OCI-LY7 (cell line): ENCODE results near the gene GLB1L2. TPM values are rescaled to one million over a fixed set of nuclear protein-coding genes. Genes with fewer than 3 reads are reported as not detected.

Experiments used
- BruUV-seq: library from RNA; stranded (reverse); fragments of 400-500 nt; replicated peaks from 2 replicates; lab custom pipeline; 2021; lab: Mats Ljungman, UMichigan
- CTCF ChIA-PET: fragments of 300-600 bp; sonication (Branson Sonifier 250); formaldehyde crosslinking; loops from one replicate; lab custom pipeline; 2022; ENCODE audit warnings: antibody characterized with exemption; ENCODE audit not compliant: unreplicated experiment; lab: Charles Lee
- POLR2A ChIA-PET: fragments of 300-600 bp; sonication (Branson Sonifier 250); formaldehyde crosslinking; loops from one replicate; lab custom pipeline; 2022; ENCODE audit warnings: antibody characterized with exemption; lab: Charles Lee
- DNase-seq: peaks from one replicate; pipeline ENCODE4 v3.0.0-alpha.2; 2015; ENCODE audit warnings: low spot score
- H2AFZ ChIP-seq: fragments of 200-600 bp; sonication (generic), shearing (Covaris generic); 2 replicates; pipeline ENCODE4 v1.6.1; 2014; ENCODE audit warnings: mild to moderate bottlenecking, antibody characterized with exemption, low read length, moderate library complexity
- H3K27ac ChIP-seq: fragments of 200-600 bp; sonication (generic); 2 replicates; pipeline ENCODE4 v1.5.1; 2014; ENCODE audit warnings: mixed run types, low read depth, mild to moderate bottlenecking, moderate library complexity, low read length, inconsistent platforms; ENCODE audit not compliant: poor library complexity, severe bottlenecking
- H3K36me3 ChIP-seq: fragments of 200-600 bp; sonication (generic); 2 replicates; pipeline ENCODE4 v1.6.1; 2014; ENCODE audit warnings: mild to moderate bottlenecking, antibody characterized with exemption, low read length, moderate library complexity, mixed read lengths; ENCODE audit not compliant: insufficient read depth
- H3K4me1 ChIP-seq: fragments of 200-600 bp; sonication (generic); 2 replicates; pipeline ENCODE4 v1.5.1; 2014; ENCODE audit warnings: mild to moderate bottlenecking, low read length; ENCODE audit not compliant: insufficient read depth, poor library complexity, severe bottlenecking
- H3K4me2 ChIP-seq: fragments of 200-600 bp; sonication (generic); 2 replicates; pipeline ENCODE4 v1.6.1; 2014; ENCODE audit warnings: mild to moderate bottlenecking, low read length
- H3K4me3 ChIP-seq: fragments of 200-600 bp; sonication (generic); 2 replicates; pipeline ENCODE4 v1.5.1; 2014; ENCODE audit warnings: mild to moderate bottlenecking, low read depth, low read length; ENCODE audit not compliant: poor library complexity, severe bottlenecking
- H3K79me2 ChIP-seq: fragments of 200-600 bp; sonication (generic); 2 replicates; pipeline ENCODE4 v1.6.1; 2016; ENCODE audit warnings: low read depth, mild to moderate bottlenecking, low read length, moderate library complexity, mixed read lengths; ENCODE audit not compliant: insufficient read depth
- H3K9me2 ChIP-seq: fragments of 200-600 bp; sonication (generic); 2 replicates; pipeline ENCODE4 v1.6.1; 2016; ENCODE audit warnings: mild to moderate bottlenecking, low read length, mixed read lengths; ENCODE audit not compliant: insufficient read depth
- H3K9me3 ChIP-seq: fragments of 200-600 bp; sonication (generic); 2 replicates; pipeline ENCODE4 v1.6.1; 2014; ENCODE audit warnings: mild to moderate bottlenecking, mixed run types, low read length, mixed read lengths
- H4K20me1 ChIP-seq: fragments of 200-600 bp; sonication (generic); 2 replicates; pipeline ENCODE4 v1.6.1; 2014; ENCODE audit warnings: mild to moderate bottlenecking, antibody characterized with exemption, low read length, moderate library complexity, mixed read lengths; ENCODE audit not compliant: insufficient read depth
- EZH2phosphoT487 ChIP-seq: fragments of 200-600 bp; sonication (generic); IDR thresholded peaks from 2 replicates; pipeline ENCODE4 v1.6.1; 2018; ENCODE audit warnings: low read depth, borderline replicate concordance, mild to moderate bottlenecking, mixed run types, antibody characterized with exemption, low read length, moderate library complexity, mixed read lengths
- intact Hi-C: fragments of 100-400 bp; cut with micrococcal nuclease; formaldehyde crosslinking; loops from one replicate; pipeline ENCODE4 v1.10.0; 2022; ENCODE audit not compliant: unreplicated experiment
- total RNA-seq, 2 experiments: library from RNA; depleted of rRNA in 1 of 2; stranded (reverse); fragments of >200 nt in 1 of 2; shearing (Covaris generic) in 1 of 2; gene quantifications; 2 replicates each; pipeline ENCODE4 v1.2.3, GENCODE V29; 2014 to 2022
- TF ChIP-seq, protein P1 (sequence below): fragments of 200-600 bp; sonication (generic); conservative IDR thresholded peaks from 2 replicates; pipeline ENCODE4 v1.5.1; 2014; ENCODE audit warnings: mild to moderate bottlenecking, antibody characterized with exemption, low read length, moderate library complexity, mixed read lengths

GLB1L2 gene
- total RNA-seq, 2 experiments from 2014 or later, result not detected

- H3K36me3 ChIP-seq, result no peaks in the 10 kb centered on the region
- H3K9me2 ChIP-seq, result no peaks in the 10 kb centered on the region
- H3K4me1 ChIP-seq, result no peaks in the 10 kb centered on the region
- POLR2A ChIA-PET, result no interaction called here
- intact Hi-C loops, result no loop called here
- no peaks in the 10 kb centered on the region for H3K9me3 ChIP-seq
- no peak overlapping the region for H3K27ac ChIP-seq
- no peak for TF ChIP-seq EZH2phosphoT487
- TF ChIP-seq, protein P1, sequence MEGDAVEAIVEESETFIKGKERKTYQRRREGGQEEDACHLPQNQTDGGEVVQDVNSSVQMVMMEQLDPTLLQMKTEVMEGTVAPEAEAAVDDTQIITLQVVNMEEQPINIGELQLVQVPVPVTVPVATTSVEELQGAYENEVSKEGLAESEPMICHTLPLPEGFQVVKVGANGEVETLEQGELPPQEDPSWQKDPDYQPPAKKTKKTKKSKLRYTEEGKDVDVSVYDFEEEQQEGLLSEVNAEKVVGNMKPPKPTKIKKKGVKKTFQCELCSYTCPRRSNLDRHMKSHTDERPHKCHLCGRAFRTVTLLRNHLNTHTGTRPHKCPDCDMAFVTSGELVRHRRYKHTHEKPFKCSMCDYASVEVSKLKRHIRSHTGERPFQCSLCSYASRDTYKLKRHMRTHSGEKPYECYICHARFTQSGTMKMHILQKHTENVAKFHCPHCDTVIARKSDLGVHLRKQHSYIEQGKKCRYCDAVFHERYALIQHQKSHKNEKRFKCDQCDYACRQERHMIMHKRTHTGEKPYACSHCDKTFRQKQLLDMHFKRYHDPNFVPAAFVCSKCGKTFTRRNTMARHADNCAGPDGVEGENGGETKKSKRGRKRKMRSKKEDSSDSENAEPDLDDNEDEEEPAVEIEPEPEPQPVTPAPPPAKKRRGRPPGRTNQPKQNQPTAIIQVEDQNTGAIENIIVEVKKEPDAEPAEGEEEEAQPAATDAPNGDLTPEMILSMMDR, result no peak
- no peak overlapping the region for H3K4me2 ChIP-seq
- H4K20me1 ChIP-seq, result no peaks in the 10 kb centered on the region
- H2AFZ ChIP-seq, result no peak overlapping the region
- CTCF ChIA-PET, result no interaction called here
- no peak for DNase-seq
- no TSS peak for BruUV-seq
- H3K79me2 ChIP-seq, result no peaks in the 10 kb centered on the region
- no peak overlapping the region for H3K4me3 ChIP-seq
Measured at GRCh38 chr11:134373591-134374052, 41.8 kb downstream of the GLB1L2 start.

DNA sequence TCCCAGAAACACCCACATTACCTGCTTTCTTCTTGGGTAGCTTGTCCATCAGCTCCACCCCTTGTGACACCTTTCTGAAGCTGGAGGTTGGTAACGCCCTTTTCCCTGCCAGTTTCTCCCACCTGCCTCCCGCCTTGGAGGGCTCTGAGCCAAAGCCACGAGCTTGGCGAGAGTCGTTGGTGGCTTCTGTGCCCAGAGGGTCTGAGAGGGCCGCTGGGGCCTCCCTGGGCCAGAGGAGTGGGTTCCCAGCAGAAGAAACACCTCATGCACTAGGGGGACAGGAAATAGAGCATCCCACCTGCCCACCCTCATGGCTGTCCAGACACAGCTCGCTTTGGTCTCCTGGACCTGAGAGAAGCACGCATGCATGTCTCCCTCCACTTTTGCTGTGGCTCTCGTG, 42.4 kb downstream of the GLB1L2 start:
- Histone ChIP-seq H2AFZ (no peak overlapping the region), H3K36me3 (no peaks in the 10 kb centered on the region), H3K4me2 (no peak overlapping the region), H4K20me1 (no peaks in the 10 kb centered on the region), H3K27ac (no peak overlapping the region), H3K79me2 (no peaks in the 10 kb centered on the region), H3K4me1 (no peaks in the 10 kb centered on the region), H3K4me3 (no peak overlapping the region), H3K9me3 (no peaks in the 10 kb centered on the region), H3K9me2 (no peaks in the 10 kb centered on the region)
- intact Hi-C loops, result no loop called here
- POLR2A ChIA-PET, result no interaction called here
- CTCF ChIA-PET, result no interaction called here
- no TSS peak for BruUV-seq
- DNase-seq, result no peak
- no peak for TF ChIP-seq EZH2phosphoT487
- TF ChIP-seq, protein P1, result no peak

- Histone ChIP-seq H3K36me3 (no peaks in the 10 kb centered on the region), H3K27ac (no peak overlapping the region), H3K4me2 (no peak overlapping the region), H4K20me1 (no peaks in the 10 kb centered on the region), H3K79me2 (no peaks in the 10 kb centered on the region), H3K4me3 (no peak overlapping the region), H3K9me3 (no peaks in the 10 kb centered on the region), H3K4me1 (no peaks in the 10 kb centered on the region), H2AFZ (no peak overlapping the region), H3K9me2 (no peaks in the 10 kb centered on the region)
- intact Hi-C loops, result no loop called here
- no peak for DNase-seq
- BruUV-seq, result no TSS peak
- CTCF ChIA-PET, result no interaction called here
- TF ChIP-seq, protein P1, result no peak
- no peak for TF ChIP-seq EZH2phosphoT487
- POLR2A ChIA-PET, result no interaction called here
Measured at GRCh38 chr11:134374891-134375550, 43.2 kb downstream of the GLB1L2 start.
